Activated T-cell treated with anti-CD3 and anti-CD28 coated beads, Interleukin-2, amount 50 U/mL, for 48 hours (primary cell): ENCODE data around the gene CNDP1.

Source experiments
- DNase-seq, 2 experiments: peaks; one replicate each; pipeline ENCODE4 v3.0.0-alpha.2; 2020

CNDP1 gene

DNA sequence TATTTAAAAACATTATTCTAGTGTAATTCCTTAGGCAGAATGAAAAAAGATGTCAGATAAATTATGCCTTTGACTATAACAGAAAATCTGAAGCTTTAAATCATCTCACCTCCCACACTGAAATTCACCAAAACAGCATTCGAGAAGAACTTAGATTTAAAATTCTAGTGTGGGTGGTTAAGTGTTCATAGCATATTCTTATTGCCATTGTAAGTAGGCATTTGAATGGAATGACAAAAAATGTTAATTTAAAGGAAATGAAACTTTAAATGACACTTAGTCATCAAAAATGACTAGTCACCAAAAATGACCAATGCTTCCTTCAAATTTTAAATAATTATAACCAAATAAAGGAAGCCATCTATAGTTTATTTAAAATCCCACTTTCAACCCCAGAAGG lies 56.4 kb downstream of the CNDP1 start:
- DNase-seq, result no peak

DNA sequence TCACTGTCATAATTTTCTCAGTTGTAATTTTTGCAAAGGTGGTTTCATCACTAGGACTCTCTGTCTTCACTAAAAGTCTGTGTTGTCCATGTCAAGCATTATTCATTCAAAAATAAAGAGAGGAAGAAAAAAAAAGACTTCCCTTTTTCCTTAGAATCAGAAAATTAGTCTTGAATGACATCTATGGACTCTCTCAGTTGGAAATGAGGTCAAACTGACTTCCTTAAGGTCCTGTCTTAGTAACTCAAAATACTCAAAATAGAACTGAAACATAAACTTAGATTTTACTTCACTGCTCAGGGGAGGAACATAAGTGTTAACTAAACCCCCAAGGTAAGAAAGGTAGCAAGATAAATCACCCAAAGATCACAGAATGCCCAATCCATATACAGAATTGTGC lies 61.1 kb downstream of the CNDP1 start:
- DNase-seq, result no peak

DNA sequence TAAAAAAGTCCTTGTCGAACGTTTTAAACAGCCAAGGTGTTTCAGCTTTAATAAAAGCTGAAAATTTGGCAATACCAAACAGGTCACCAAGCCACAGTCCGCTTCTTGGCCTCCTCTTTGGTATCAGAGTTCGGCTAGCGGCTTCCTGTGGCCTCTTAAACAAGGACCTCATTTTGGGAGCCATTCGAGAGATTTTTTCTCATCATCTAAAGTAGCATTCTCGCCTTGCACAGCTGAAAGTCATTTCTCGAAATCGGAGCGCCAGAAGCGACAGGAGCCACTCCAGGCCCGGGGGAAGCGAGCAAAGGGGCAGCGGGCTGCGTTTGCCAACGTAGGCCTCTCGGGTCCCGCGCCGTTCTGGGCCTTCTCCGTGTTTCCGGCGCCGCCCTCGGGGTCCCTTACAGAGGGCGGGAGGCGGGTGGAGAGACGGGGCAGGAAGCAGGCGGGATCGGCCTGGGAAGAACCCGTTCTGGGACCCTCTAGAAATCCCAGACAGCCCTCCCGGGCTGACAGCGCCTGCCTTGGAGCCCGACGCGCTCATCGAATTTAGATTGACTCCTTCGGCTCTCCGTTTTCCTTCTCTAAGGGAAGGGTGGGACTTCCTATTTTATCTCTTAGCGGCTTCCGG lies 62.8 kb downstream of the CNDP1 start:
- DNase-seq, result peak; percentile 82 to 83

DNA sequence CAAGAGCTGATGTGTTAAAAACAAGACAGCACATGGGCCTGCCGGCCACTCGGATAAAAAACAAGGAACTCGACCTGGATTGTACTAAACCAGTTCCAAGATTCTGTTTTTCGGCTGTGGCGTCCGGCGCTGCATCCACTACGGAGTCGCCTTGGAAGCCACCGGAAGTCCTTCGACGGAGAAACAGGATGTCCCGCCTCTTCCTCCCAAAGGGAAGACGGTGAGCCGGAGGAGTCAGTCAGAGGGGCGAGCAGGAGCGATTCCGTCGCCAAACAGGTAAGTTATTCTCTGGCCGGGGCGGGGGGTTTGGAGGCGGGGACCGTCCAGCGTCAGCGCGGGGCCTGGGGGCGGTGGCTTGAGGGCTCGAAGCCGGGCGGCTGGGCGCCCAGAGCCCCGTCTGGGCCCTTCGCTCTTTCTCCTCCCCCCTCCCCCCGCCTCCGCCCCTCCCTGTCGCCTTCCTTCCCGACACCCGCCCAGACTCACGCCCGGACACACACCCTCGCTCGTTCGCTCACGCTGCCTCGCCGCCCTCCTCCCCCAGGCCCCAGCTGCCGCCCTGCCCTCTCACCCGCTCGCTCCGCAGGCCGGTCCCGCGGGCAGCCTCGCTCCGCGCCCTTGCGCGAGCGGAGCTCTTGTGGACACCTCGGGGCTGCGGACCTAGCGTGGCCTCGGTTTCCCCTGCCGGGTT lies 63.5 kb downstream of the CNDP1 start, which contains the start of gene ZNF407:
ZNF407 (plus strand) TSS at position 209 of the 688 bp plus-strand sequence. CDS start 33,150 bp downstream, outside the sequence.
- peak; percentile 92 for DNase-seq

DNA sequence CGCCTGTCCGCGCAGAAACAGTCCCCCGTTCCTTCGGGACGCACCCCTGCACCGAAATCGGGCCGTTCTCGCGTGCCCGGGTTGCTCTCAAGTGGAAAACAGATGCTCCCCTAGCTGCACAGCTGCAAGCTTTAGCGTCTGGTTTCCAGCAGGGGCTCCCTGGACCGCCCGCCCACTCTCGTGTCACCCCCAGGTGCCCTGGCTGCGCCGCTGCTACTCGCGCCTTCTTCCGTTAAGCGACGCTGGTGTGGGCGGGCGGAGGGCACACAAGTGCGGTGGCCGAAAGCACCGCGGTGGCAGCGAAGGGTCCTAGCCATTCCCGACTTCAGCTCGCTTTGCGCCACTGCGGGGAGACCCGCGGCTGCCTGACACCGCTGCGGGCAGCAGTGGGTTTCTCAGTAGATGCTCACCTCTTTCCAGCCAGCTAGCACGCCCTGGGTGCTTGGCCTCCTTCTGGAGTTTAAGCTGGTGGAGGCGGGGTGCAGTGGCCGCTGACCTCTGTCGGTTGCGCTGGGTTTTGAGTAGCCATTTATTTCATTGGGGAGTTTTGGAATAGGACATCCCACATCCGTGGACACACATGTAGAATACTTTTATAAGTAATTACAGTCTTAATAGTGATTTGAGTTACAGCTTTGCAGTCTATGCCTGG lies 64.2 kb downstream of the CNDP1 start:
- DNase-seq, result peak; percentile 77 to 83

DNA sequence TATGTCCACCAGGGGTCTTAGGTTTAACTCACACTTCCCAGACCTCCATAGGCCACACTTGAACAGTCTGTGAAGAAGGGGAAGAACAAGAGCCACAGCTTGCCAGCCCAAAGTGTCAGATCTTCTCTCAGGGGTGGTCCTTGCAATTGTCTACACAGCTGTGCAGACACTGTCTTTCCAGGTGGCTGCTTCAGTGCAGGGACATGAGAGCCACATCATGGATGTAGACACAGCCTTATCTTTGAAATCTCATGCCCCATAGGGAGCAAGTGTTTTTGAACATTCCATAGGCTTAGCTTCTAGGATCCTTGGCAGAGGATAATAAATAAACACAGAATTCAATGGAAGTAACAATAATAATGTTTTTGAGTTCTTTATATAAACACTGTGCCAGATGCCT lies 70.1 kb downstream of the CNDP1 start:
- no peak for DNase-seq

DNA sequence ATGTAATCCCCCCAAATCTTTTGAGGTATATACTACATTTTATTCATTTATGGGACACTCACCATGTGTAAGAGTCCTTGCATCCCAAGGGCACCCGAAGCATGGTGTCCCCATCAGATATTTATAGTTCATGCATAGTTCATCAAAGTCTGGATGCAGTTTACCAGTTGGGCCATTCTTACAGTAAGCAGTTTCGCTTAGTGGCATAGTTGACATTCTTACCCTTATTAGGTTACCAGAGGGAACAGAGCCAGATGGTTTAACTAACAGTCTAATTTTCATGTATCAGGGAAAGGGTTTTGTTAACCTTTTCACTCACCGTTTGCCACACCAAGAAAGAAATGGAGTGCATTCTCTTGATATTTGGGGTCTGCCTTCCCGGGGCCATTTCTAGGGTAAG lies 70.5 kb downstream of the CNDP1 start:
- DNase-seq, result no peak

DNA sequence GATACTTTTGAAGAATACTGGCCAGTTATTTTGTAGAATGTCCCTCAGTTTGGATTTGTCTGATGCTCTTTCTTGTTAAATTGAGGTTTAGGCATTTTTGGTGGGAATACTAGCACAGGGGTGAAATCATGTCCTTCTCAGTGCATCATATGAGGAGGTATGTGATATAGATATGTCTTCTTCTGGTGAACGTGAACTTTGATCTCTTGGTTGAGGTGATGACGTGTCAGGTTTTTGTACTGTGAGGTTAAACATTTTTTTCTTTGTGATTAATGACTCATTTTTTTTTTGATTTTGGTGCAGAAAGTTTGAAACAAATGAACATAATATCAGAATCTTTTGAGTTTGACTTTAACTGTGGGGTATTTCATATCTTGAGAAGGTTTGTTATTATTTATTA lies 74.4 kb downstream of the CNDP1 start:
- no peak for DNase-seq

DNA sequence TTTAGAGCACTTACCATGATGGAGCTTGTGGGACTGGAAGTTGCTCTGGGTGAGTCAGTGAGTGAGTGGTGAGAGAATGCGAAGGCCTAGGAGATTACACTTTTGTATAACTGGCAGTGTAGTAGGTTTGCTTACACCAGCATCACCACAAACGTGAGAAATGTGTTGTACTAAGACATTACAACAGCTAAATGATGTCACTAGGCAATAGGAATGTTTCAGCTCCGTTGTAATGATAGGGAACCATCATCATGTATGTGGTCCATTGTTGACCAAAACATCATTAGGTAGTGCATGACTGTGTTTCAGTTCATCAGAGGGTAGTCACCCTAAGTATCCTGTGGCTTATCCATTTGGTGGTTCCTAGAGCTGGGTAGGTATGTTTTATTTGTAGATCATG lies 75.2 kb downstream of the CNDP1 start:
- no peak for DNase-seq

DNA sequence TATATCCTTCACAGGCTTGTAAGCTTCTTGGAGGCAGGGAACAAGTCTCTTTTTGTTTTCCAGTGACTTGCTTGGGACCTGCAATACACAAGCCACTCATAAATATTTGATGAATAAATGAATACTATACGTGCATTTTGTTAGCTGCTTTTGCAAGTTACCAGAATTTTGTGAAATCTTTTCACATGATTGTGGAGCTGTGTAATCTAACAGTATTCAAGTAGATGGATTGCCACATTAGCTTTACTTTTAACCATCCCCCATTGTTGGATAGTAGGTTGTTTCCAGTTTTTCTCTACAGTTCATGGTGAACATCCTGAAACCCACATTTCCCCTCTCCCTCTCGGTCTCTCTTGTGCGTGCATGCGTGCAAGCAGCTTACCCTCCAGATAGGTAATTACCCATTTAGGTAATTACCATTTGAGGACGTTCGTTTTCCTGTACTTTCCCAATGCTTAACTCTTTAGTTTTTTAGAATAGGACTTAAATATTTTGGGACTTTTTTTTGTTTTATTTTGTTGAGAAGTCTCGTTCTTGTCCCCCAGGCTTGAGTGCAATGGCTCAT lies 75.8 kb downstream of the CNDP1 start:
- no peak for DNase-seq

DNA sequence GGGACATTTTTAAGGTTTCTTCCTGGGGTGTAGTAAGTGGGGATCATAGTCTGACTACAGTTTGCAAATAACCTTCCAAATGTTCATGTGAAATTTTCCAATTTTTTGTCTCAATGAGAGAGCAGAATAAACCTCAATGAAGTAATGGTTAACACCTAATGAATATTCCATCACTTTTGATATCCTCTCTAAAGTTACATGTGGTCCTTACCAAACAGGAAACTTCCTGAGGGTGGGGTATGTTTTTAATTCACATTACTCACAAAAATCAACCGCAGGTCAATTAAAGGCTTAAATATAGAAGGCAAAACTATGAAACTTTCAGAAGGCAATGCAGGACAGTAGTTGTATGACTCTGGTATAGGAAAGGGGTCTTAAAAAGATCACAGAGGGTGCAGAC lies 76.6 kb downstream of the CNDP1 start:
- no peak for DNase-seq

DNA sequence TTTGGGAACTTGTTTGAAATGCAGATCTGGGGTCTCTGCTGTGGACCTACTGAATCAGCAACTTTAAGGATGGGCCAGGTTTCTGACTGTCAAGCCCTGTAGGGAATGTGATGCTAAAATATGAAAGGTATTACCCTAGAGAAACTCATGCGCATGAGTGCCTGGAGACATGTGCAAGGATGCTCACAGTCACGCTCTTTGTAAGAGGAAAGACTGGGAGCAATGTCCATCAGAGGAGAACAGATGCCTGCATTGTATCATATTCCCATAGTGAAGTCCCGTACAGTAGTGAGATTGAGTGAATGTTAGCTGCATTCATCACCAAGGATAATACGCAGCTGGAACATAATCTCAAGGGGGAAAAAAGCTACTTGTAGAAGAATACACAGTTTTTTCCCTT lies 77.5 kb downstream of the CNDP1 start:
- DNase-seq, result no peak

DNA sequence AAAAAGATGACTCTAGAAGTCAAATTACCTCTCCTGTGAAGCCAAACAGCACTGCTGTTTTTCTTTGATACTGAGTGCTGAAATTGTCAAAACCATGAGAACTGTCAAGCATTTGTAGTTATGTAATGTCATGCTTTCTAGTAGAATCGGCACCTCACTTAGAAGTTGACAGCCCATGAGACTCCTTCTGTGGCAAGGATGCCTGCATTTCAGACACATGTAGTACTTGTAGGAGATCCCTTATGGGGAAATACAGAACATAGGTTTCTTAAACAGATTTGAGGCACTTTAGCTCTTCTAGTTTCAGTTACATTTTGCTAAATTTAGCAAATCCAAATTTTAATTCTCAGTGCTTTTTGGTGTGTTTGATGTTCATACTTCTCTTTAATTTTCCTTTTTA lies 79.1 kb downstream of the CNDP1 start:
- no peak for DNase-seq

DNA sequence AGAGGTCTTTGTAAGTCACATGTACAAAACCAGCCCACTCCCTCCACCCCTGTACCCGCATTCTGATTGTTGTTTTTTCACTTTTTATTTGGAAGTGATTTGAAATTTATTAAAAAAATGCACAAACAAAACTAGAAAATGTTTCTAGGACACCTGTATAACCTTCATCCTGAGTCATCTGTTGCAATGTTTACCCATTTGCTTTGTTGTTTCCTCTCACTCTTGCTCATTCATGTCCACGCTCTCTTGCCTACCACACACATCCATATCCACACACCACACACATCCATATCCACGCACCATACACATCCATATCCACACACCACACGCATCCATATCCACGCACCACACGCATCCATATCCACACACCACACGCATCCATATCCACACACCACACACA lies 82.2 kb downstream of the CNDP1 start:
- no peak for DNase-seq

DNA sequence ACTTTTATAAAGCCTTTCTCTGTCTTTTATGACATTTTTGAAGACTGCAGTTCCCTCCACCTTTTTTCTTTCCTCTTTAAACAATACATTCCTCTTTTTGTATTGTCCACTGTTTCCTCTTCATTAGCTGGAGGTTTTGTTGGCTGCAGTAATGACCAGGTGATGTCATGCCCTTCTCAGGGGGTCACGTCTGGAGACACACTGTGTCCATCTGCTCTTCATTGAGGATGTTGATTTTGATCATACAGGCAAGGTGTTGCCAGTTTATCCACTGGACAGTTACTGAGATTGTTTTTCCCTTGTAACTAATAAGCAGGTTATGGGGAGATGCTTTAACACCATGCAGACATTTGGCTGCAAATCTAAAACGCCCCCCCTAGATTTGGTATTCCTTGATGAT lies 83.2 kb downstream of the CNDP1 start:
- no peak for DNase-seq

DNA sequence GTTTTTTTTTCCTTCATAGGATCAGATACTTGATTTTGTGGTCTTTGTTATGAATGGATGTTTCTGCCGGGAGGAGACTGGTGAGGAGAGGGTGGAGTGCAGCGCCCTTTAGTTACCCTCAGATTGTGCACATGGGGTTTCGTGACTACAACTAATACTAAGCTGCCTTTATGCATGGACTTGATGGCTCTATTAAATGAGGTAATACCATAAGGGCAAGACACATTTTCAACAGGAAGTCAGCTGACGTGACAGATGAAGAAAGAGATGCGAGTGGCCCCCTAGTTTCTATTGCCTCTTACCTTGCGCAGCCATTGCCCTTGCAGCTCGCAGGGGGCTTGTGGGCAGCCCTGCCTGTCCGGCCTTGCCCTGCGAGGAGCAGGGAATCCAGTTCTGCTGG lies 87.8 kb downstream of the CNDP1 start:
- DNase-seq, result no peak

DNA sequence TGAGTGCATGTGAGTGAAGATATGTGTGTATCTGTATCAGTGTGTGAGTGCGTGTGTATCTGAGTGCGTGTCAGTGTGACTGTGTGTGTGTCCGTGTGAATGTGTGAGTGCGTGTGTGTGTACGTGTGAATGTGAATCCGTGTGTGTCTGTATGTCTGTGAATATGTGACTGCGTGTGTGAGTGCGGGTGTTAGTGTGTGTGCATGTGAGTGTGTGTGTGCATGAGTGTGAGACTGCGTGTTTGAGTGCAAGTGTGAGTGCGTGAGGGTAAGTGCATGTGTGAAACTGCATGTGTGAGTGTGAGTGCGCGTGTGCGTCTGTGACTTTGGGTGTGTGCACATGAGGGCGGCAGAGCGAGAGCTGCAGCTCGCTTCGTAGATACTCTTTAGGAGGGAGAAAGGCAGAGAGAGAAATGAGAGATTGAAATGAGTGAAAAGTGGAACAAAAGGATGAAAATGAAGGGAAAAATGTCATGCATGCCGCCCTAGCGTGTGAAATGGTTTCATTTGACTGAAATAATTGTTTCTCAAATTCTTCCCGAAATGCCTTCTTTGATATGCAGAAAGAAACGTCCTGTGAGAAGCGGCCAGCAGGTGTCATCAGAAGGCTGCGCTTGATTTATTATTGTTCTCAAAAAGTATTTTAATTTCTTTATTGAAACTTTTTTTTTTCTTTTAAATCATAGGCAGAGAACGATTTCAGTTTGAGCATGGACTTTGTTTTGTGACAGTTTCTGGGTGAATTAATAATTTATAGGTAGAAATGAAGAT lies 88.9 kb downstream of the CNDP1 start:
- no peak for DNase-seq

DNA sequence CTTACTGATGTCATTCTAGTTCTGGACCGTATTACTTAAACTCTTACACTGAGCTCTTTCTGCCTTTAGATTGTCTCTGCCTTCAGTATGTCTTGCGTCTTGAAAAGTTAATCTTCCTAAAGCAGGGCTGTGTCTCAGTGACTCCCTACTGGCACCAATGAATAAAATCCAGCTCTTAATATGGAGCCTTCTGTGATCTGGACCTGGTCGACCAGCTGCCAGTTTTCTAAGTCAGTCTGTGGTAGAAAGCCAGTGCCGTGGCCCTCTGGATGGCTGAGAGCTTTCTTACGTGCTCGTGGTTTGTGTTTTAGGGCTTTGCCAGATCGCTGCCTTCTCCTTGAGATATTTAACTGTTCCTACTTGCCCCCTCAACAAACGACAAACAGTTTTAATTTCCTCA lies 90.2 kb downstream of the CNDP1 start:
- no peak for DNase-seq

DNA sequence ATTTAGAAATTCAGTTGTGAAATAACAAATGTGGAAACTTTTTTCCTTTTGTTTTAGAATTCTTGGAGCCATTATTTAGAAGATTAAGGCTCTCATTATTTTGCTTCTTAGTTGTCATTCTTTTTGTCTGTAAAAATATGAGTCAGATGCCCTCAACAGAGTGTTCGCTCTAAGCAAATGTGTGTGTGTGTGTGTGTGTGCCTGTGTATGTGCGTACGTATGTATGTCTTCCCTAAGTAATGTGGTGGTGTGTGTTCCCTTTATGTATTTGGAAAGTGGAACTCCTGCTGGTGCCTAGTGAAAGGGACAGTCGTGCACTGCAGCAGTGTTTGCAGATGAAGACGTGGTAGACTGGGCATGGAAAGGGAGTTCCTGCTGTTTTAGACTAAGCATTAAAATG lies 90.9 kb downstream of the CNDP1 start:
- DNase-seq, result no peak

DNA sequence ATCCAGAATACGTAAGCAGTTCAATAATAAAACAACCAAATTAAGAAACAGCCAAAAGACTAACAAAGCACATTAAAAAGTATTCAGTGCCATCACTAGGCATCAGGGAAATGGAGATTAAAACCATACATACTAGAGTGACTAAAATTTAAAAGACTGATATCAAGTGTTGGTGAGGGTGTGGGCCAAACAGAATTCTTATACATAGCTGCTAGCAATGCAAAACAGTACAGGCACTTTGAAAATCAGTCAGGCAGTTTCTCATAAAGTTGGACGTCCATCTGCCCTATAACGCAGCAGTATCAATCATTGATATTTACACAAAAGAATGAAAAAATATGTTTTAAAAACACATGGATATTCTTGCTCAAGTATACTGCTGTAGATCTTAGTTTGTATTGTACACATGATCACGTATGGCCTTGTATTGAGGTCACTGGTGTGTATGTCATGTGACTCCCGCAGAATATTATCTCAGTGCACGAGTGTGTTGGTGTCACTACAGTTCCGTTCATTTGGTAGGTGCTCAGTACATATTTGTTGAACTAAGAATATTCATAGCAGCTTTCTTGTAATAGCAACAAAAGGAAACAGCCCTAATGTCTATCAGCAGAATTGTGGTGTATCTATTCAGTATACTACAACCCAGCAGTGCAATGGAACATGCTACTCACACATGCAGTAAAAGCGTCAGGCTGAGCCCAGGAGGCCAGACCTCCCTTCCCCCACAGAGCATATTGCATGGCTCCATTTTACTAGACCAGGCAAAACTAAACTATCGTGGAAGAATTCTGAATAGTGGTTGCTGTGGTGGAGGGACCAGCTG lies 92.0 kb downstream of the CNDP1 start:
- no peak for DNase-seq

DNA sequence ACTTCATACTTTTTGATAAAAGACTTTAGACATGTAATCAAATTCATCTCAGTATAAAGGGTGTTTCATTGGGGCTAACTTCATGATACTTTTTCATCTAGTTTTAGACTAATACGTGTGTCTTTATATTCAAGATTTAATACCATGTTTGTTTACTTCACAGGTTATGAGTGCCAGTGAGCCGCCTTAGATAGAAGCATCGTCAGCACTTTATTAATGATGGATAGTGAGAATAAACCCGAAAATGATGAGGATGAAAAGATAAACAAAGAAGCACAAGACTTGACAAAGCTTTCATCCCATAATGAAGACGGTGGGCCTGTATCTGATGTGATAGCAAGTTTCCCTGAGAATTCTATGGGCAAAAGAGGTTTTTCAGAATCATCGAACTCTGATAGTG lies 96.5 kb downstream of the CNDP1 start:
- no peak for DNase-seq

DNA sequence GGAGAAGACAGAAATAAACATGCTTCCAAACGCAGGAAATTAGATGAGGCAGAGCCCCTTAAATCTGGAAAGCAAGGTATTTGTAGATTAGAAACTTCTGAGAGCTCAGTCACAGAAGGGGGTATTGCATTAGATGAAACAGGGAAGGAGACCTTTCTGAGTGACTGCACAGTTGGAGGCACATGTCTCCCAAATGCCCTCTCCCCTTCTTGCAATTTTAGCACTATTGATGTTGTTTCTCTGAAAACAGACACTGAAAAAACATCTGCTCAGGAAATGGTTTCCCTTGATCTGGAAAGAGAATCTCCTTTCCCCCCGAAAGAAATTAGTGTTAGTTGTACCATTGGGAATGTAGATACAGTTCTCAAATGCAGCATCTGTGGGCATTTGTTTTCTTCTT lies 96.9 kb downstream of the CNDP1 start:
- DNase-seq, result no peak
